Measurements from ENCODE around the gene MTERF1. TPM values are rescaled to one million over a fixed set of nuclear protein-coding genes. Genes with fewer than 3 reads are reported as not detected.

Gene MTERF1
- total RNA-seq, 2 donors from 2014 or later = 14.8 to 16.8 TPM

- no peak for TF ChIP-seq CTCF (IDR thresholded peaks at IDR 0.05)
- no peak overlapping the region for H3K9ac ChIP-seq (ENCODE audit: low read depth in 2 of 2, low read length in 2 of 2)
- no peaks in the 10 kb centered on the region for H3K27me3 ChIP-seq
- intact Hi-C loops (cut with DNase I) = no loop called here
- DNase-seq = no peak
- H3K4me3 ChIP-seq = no peak overlapping the region
- H3K9me3 ChIP-seq = no peaks in the 10 kb centered on the region
- H3K4me1 ChIP-seq = no peaks in the 10 kb centered on the region
- no peak overlapping the region for H3K27ac ChIP-seq
- no peaks in the 10 kb centered on the region for H3K36me3 ChIP-seq
Measured at GRCh38 chr7:91847876-91848588, 32.5 kb downstream of the MTERF1 start.

DNA sequence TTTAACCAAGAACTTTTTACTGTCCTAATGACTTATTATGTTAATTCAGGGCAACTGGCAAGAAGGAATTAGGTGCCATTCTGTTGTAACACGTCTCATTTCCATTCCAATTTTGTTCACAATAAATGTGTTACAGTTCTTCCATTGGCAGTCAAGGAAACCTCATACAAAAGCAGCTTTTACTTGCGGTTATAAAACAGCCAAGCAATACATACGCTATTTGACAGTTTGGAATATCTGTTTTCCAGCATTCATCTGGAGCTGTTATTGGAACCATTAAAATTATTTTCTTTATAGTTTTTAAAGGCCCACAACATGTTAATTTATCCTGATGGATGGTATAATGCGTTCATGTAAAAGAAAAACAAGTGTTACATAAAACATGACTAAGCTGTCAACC, 33.3 kb downstream of the MTERF1 start:
- Histone ChIP-seq H3K9ac (ENCODE audit: low read depth in 2 of 2, low read length in 2 of 2) (no peak overlapping the region), H3K27me3 (no peaks in the 10 kb centered on the region), H3K9me3 (no peaks in the 10 kb centered on the region), H3K27ac (no peak overlapping the region), H3K36me3 (no peaks in the 10 kb centered on the region), H3K4me1 (no peaks in the 10 kb centered on the region), H3K4me3 (no peak overlapping the region)
- no peak for DNase-seq
- TF ChIP-seq CTCF (IDR thresholded peaks at IDR 0.05) = no peak
- intact Hi-C loops (cut with DNase I) = no loop called here

DNA sequence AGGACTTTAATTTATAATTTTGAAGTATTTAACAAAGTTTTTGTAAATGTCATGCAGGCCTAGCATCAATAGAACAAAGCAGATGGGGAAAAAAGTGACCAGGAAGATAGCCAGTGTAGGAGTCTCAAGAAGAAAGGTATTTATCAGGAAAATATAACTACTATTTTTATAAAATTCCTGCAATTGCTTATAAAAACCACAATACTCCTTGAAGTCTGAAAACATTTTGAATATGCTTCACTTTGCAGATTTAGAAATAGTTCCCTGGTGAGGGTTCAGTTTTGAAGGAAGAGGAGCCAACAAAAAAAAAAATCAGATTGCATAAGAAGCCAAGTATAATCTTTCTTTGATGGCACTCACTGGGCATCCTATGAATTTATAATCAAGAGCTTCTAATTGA, 34.1 kb downstream of the MTERF1 start:
- no peak overlapping the region for H3K4me3 ChIP-seq
- TF ChIP-seq CTCF (IDR thresholded peaks at IDR 0.05) = no peak
- intact Hi-C loops (cut with DNase I) = no loop called here
- no peaks in the 10 kb centered on the region for H3K27me3 ChIP-seq
- H3K4me1 ChIP-seq = no peaks in the 10 kb centered on the region
- H3K9me3 ChIP-seq = no peaks in the 10 kb centered on the region
- H3K9ac ChIP-seq (ENCODE audit: low read depth in 2 of 2, low read length in 2 of 2) = no peak overlapping the region
- no peaks in the 10 kb centered on the region for H3K36me3 ChIP-seq
- H3K27ac ChIP-seq = no peak overlapping the region
- DNase-seq = no peak

GRCh38 chr7:91843831-91844230, 36.7 kb downstream of the MTERF1 start:
- Histone ChIP-seq H3K36me3 (no peaks in the 10 kb centered on the region), H3K27ac (no peak overlapping the region), H3K9ac (ENCODE audit: low read depth in 2 of 2, low read length in 2 of 2) (no peak overlapping the region), H3K4me1 (no peaks in the 10 kb centered on the region), H3K9me3 (no peaks in the 10 kb centered on the region), H3K27me3 (no peaks in the 10 kb centered on the region), H3K4me3 (no peak overlapping the region)
- no peak for TF ChIP-seq CTCF (IDR thresholded peaks at IDR 0.05)
- no peak for DNase-seq
- intact Hi-C loops (cut with DNase I) = no loop called here

GRCh38 chr7:91838439-91838838, 42.1 kb downstream of the MTERF1 start:
- no peaks in the 10 kb centered on the region for H3K36me3 ChIP-seq
- H3K27me3 ChIP-seq = no peaks in the 10 kb centered on the region
- no peak overlapping the region for H3K27ac ChIP-seq
- no peak for DNase-seq
- no peaks in the 10 kb centered on the region for H3K4me1 ChIP-seq
- intact Hi-C loops (cut with DNase I) = no loop called here
- no peak overlapping the region for H3K4me3 ChIP-seq
- TF ChIP-seq CTCF (IDR thresholded peaks at IDR 0.05) = no peak
- no peaks in the 10 kb centered on the region for H3K9me3 ChIP-seq
- H3K9ac ChIP-seq (ENCODE audit: low read depth in 2 of 2, low read length in 2 of 2) = no peak overlapping the region
